GM19035 (cell line): Measurements from ENCODE around the gene NEU4.
"Not testable (repeated sequence)": the region's sequence is repeated elsewhere in the genome, so short reads cannot be mapped to it uniquely, and the experiment has no call there.

Experiments
- ATAC-seq: cut with Tn5 transposase; IDR thresholded peaks from one replicate; pipeline ENCODE4 v1.9.1; 2021; ENCODE audit not compliant: unreplicated experiment

NEU4 gene

DNA sequence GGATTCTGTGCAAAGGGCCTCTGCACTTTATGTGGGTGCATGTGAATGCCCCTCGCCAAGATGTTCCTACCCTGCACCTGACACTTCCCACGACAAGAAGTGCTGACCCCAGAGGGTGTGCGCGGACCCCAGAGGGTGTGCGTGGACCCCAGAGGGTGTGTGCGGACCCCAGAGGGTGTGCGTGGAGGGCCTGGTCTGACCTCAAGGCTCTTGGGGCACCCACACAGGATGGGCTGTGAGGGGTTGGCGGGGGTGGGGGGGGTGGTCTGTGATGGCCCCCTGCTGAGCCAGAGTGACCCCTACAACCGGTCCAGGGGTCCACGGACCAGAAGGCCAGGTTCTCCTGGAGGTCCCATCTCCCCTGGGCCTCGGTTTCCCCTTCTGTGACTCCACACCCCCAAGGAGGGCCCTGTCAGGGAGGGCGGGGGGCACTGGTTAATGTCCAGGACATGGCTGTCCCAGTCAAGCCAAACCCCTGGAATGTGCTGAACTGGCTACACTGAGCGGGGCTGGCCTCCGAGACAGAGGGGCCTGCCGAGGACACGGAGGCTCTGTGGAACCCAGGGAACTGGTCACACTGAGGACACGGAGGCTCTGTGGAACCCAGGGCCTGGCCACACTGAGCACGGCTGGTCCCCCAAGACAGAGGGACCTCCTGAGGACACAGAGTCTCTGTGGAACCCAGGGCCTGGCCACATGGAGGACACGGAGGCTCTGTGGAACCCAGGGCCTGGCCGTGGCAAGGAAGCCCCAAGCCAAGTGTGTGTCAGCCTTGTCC, 3.1 kb downstream of the NEU4 start:
- ATAC-seq = no peak

DNA sequence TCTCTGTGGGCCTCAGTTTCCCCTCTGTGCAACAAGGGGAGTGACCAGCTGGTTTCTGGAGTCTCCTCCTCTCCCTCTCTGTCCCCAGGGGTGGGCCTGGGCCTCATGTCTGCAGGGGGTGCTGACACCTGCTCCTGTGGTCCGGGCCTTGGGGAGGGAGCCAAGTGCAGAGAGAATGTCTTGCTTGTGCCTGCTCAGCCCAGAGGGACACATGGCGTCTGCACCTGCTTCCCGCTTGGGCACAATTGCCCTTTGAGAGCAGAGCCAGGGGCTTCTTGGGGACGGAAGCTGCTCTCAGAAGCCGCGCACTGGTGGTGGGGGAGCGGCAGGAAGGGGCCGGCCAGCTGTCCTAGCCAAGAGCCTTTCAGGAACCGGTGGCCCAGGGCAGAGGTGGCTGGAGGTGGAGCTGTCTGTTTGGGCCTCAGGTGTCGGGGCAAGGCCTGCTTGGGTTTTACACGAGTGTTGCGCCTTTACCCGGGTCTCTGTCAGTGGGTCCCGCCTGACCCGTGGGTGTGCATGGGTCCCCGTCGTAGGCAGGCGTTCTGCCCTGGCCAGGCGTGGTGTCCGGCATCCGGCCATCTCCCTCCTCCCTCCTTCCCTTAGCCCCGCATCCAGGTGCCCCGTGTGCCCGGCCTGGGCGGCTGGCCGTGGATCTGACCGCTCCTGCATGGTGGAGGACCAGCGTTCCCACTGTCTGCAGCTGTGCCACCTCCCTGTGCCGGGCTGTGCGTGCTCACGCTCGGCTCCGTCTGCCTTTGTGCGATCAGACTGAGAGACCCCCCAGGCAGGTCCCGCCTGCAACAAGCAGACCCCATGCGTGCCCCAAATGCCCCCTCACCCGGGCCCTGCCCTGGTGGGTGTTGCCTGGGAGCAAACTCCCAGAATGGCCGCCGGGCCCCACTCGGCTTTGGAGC, 4.0 kb downstream of the NEU4 start:
- no peak for ATAC-seq

DNA sequence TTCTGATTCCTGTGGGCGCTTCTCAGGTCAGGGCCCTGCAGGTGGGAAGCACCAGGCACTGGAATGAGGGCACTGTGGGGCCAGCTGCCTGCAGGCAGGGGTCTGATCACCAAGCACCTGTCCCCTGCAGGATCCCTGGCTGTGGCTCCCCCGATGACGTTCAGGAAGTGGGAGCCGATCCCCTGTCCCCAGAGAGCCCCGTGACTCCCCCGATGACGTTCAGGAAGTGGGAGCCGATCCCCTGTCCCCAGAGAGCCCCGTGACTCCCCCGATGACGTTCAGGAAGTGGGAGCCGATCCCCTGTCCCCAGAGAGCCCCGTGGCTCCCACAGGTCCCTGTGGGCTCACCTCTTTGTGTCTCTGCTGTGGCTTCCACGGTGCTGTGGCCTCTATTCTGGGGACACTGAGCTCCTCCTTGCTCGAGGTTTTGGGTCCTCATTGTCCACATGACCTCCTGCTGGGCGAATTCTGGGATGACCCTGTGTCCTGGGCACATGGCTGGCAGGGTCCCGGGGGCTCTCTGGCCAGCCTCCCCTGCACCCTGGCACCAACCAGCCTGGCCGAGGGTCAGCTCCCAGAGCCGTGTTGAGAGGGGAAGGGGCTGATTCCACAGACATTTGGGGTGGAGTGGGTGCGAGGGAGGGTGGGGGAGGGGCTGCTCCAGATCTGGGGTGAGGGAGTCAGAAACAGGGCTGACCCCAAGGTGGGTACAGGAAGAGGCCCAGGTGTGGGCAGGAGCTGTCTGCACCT, 4.8 kb downstream of the NEU4 start:
- no peak for ATAC-seq

DNA sequence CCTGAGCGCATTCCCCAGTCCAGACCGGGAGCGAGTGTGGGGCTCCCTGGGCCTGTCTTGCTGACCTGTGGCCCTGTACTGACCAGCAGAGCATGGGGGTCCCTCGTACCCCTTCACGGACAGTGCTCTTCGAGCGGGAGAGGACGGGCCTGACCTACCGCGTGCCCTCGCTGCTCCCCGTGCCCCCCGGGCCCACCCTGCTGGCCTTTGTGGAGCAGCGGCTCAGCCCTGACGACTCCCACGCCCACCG, 5.3 kb downstream of the NEU4 start:
- no peak for ATAC-seq

DNA sequence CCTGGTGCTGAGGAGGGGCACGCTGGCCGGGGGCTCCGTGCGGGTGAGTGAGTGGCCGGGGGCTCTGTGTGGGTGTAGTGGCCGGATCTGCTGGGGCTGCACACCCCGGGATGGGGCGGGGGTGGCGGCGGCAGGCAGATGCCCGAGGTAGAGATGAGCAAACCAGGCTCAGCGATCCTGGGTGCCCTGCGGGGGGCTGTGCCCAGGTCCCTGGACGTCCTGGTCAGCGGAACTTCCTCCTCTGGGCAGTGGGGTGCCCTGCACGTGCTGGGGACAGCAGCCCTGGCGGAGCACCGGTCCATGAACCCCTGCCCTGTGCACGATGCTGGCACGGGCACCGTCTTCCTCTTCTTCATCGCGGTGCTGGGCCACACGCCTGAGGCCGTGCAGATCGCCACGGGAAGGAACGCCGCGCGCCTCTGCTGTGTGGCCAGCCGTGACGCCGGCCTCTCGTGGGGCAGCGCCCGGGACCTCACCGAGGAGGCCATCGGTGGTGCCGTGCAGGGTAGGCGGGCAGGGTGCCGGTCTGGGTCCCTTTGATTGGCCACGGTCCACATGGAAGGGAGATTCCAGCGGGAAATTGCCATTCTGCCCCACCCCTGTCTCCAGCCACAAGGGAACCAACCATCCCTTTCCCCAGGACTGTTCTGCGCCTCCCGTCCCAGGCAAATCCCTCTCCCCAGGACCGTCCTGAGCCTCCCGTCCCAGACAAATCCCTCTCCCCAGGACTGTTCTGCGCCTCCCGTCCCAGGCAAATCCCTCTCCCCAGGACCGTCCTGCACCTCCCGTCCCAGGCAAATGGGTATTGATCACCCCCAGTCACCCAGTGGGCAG, 5.9 kb downstream of the NEU4 start:
- ATAC-seq = no peak

DNA sequence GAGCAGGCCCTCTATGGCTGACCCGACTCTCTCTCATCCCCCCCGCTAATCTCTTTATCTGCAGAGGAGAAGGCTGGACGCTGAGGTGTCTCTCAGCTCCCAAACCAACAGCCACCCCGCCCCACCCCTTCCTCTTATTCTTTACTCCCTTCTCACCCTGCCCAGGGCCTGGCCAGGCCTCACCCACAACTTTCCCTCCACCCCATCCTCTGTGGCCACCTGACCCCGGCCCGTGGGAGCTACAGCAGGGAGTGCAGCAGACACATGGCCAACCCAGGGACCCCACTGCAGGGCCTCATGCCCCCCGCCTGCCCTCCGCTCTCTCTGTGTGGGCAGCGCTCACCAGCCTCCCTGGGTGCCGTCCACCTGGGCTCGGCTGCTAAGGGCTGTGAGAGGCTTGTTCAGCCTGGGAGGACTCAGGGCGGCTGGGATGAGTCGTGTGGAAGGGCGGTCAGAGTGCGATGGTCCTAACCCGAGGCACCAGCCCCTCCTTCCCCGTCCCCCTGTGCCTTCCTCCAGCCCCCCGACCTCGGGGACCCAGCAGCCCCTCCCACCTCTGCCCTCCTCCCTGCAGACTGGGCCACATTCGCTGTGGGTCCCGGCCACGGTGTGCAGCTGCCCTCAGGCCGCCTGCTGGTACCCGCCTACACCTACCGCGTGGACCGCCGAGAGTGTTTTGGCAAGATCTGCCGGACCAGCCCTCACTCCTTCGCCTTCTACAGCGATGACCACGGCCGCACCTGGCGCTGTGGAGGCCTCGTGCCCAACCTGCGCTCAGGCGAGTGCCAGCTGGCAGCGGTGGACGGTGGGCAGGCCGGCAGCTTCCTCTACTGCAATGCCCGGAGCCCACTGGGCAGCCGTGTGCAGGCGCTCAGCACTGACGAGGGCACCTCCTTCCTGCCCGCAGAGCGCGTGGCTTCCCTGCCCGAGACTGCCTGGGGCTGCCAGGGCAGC, 6.8 kb downstream of the NEU4 start:
- no peak for ATAC-seq

DNA sequence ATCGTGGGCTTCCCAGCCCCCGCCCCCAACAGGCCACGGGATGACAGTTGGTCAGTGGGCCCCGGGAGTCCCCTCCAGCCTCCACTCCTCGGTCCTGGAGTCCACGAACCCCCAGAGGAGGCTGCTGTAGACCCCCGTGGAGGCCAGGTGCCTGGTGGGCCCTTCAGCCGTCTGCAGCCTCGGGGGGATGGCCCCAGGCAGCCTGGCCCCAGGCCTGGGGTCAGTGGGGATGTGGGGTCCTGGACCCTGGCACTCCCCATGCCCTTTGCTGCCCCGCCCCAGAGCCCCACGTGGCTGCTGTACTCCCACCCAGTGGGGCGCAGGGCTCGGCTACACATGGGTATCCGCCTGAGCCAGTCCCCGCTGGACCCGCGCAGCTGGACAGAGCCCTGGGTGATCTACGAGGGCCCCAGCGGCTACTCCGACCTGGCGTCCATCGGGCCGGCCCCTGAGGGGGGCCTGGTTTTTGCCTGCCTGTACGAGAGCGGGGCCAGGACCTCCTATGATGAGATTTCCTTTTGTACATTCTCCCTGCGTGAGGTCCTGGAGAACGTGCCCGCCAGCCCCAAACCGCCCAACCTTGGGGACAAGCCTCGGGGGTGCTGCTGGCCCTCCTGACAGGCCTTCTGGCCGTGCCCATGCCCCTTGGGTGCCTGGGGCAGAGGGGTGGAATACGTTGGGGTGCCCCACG, 7.6 kb downstream of the NEU4 start:
- ATAC-seq = no peak

DNA sequence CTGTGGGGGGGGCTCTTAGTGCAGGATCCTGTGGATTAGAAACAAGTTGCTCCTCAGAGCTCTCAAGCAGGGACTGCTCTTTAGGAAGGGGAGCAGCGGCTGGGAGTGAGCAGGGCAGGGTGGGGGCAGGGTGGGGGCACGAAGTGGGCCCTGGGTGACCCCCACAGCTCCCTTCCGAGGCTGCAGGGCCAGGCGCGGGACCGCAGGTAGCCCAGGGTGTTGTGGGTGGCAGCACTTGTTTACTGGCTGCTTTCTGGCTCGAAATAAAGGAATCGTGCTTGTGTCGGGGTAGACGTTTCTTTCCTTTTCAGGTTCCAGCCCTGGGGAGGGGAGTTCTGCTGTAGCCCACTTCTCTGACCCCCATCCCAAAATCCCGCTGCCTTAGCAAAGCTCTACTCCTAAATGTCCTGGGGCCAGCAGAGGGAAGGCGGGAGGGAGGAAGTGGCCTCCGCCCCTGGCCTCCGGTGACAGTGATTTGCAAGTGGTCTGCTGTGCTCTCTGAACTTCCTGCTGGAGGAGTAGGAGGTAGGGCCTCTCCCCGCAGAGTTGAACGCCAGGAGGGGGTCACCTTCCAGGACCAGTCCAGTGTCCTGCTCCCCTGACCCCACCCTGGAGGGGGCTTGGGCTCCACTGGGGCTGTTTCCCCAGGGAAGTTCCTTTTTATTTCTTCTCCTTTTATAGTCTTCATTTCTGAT, 8.3 kb downstream of the NEU4 start:
- no peak for ATAC-seq

DNA sequence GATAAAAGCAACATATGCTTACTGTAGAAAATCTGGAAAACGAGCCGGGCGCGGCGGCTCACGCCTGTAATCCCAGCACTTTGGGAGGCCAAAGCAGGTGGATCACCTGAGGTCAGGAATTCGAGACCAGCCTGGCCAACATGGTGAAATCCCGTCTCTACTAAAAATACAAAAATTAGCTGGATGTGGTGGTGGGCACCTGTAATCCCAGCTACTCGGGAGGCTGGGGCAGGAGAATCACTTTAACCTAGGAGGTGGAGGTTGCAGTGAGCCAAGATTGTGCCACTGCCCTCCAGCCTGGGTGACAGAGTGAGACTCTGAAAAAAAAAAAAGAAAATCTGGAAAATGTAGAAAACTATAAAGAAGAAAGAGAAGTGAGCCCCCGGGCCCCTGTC, 8.8 kb downstream of the NEU4 start:
- ATAC-seq = not testable (repeated sequence)

DNA sequence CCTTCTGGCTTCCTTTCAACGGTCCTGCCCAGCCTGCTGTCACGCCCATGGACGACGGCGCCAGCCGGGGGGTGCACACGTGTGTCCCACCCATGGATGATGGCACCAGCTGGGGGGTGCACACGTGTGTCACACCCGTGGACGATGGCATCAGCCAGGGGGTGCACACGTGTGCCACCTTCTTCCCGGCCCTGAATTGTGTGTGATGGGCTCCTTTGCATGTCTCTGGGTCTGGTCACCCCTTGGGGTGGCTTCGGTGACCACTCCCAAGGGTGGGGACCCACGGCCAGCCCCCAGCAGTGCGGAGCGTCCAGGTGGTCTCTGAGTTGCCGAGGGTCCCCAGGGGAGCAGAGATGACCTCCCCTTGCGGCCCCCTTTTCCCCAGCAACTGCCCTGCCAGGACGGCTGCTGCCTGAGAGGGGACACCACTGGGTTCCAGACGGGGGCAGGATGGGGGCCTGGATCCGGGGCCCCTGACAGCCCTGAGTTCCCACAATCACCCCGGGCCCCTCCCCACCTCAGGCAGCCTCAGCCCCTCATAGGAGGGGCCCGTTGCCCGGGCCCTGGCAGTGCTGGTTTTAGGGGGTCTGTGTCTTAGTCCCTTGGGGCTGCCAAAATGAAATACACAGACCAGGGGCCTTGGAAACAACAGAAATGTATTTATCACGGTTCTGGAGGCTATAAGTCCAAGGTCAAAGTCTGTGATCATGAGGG, 9.4 kb downstream of the NEU4 start:
- no peak for ATAC-seq

DNA sequence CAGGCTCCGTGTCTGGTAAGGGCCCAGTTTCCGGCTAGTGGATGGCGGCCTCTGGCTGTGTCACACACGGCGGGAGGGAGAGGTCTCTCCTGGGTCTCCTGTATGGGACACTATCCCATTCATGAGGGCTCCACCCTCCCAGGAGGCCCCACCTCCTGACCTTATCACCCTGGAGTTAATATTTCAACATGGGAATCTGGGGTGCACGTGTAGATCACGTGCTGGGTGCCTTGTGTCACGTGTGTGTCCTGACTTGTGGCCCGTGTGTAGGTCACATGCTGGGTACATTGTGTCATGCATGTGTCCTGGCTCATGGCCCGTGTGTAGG, 9.9 kb downstream of the NEU4 start:
- no peak for ATAC-seq

DNA sequence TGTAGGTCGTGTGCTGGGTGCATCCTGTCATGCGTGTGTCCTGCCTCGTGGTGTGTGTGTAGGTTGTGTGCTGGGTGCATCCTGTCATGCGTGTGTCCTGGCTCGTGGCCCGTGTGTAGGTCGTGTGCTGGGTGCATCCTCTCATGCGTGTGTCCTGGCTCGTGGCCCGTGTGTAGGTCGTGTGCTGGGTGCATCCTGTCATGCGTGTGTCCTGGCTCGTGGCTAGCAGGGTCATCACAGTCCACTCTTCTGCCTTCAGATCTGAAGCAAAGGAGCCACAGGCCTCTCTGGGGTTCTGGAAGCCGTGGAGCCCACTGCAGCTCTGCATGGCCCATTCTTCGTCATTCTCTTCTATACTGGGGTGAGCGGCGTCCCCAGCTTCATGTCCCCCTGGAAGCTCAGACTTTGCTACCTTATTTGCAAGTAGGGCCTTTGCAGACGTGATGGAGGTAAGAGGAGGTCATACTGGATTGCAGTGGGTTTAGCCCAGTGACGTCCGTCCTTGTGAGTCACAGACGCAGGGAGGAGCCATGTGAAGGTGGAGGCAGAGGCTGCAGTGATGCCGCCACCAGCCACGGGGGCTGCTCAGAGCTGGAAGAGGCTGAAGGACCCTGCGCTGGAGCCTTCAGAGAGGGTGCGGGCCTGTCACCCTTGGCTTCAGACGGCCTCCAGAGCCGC, 11.1 kb downstream of the NEU4 start:
- ATAC-seq = not testable (repeated sequence)

DNA sequence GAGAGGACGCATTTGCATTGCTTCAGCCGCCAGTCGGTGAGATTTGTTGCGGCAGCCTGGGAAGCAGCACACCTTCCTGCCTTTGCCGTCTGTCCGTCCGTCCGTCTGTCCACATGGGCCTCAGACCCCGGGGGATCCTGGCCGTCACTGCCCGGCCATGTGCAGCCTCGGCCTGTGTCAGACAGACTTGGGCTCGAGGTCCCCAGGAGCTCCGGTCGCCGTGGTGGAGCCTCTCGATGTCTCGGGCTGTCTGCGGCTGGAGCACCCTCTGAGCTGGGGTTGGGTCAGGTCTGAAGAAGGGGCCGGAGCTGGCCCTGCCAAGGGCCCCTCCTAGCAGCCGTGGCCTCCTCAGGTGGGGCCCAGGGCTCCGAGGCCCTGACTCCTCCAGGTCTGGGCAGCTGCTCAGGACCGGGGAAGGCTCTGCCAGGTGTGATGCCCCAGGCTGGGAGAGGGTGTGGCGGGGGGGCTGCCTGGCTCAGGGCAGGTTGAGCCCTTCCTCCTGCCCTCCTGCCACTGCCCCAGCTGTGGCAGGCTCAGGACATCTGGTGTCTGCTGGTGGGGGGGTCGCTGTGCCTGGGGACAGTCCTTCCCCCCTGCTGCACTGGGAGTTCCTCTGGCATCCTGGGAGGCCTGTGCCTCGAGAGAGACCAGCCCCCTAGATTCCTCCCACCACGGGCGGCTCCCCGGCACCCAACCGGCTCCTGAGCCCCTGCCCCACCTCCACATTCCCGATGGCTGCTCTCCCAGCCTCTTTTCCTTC, 11.8 kb downstream of the NEU4 start:
- no peak for ATAC-seq

DNA sequence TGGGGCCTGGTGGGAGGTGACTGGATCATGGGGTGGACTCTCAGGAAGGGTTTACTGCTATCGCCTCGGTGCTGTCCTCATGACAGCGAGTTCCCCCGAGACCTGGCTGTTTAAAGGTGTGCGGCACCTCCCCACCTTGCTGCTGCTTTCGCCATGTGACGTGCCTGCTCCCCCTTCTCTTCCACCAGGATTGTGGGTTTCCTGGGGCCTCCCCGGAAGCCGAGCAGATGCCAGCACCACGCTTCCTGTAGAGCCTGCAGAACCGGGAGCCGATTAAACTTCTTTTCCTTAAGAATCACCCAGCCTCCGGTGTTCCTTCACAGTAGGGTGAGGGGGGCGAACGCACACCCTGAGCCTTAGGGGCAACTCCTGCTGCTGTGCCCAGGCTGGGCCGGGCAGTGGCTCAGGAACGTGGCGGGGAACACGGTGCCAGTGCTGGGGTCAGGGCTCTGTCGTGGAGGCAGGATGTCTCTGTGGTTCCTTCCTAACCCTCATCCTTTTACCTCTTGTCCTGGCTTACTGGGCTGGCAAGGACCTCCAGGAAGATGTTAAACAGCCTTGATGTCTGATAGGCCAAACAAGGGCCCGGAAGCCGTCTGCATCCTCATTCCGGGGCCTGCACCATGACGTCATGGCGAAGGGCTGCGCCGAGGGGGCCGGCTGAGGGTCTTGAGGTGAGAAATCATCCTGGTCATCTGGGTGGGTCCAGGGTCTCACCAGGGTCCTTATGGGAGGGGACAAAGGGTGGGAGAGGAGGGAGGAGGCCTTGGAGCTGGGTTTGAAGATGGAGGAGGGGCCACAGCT, 12.7 kb downstream of the NEU4 start:
- ATAC-seq = no peak

DNA sequence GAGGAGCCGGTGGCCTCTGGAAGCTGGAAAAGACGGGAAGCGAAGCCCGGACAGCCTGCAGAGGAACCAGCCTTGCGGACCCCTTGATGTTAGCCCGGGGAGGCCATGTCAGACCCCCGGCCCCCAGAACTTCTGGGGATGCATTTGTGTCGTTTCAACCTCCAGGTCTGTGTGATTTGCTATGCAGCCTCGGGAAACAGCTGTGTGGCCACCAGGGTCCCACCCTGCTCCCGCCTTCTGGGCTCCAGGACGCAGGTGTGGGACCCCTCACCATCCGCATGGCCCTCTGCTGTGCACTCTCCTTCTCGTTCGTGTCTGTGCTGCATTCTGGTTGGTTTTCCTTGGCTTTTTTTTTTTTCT, 13.3 kb downstream of the NEU4 start:
- no peak for ATAC-seq
